GM12874 (cell line): Measurements from ENCODE around the gene ASMT.

Source experiments
- CTCF ChIP-seq: IDR thresholded peaks from 2 replicates; pipeline ENCODE4 v1.5.1; 2011; ENCODE audit warnings: low read depth, mild to moderate bottlenecking, control low read depth, low read length, moderate library complexity; ENCODE audit not compliant: insufficient read depth

Gene ASMT

GRCh38 chrX:1686642-1687041, 71.8 kb downstream of the ASMT start:
- no peak for TF ChIP-seq CTCF
